K562 (cell line): Measurements from ENCODE around the gene ING4. TPM values are rescaled to one million over a fixed set of nuclear protein-coding genes. Genes with fewer than 3 reads are reported as not detected.

ENCODE experiments used
- EGR1 ChIP-seq: fragments of 450-650 bp; conservative IDR thresholded peaks from 2 replicates; pipeline ENCODE4 v1.6.1; 2017; ENCODE audit warnings: mild to moderate bottlenecking
- MYNN ChIP-seq, 2 experiments: sonication (generic); formaldehyde crosslinking in 1 of 2; IDR thresholded peaks; 2 replicates each; pipeline versions ENCODE4 v1.5.0 to v1.6.1; 2016 to 2020; ENCODE audit warnings: antibody characterized with exemption in 1 of 2, missing genetic modification reagents in 1 of 2
- NR2C2 ChIP-seq, 2 experiments: fragments of 200-800 bp in 1 of 2; sonication (Bioruptor generic) in 1 of 2; sonication (generic) in 1 of 2; formaldehyde crosslinking in 1 of 2; IDR thresholded peaks; 2 replicates each; pipeline versions ENCODE4 v1.6.1 to v1.8.0; 2016 to 2022; ENCODE audit warnings: mild to moderate bottlenecking in 1 of 2, missing compliant biosample characterization in 1 of 2, missing genetic modification characterization in 1 of 2, missing genetic modification reagents in 1 of 2
- PCBP1 ChIP-seq: fragments of 200-400 bp; formaldehyde crosslinking; IDR thresholded peaks from 2 replicates; pipeline ENCODE4 v1.6.1; 2018; ENCODE audit warnings: mild to moderate bottlenecking, low read depth, low read length; ENCODE audit not compliant: poor library complexity, severe bottlenecking
- POLR2G ChIP-seq: fragments of 200-400 bp; formaldehyde crosslinking; IDR thresholded peaks from 2 replicates; pipeline ENCODE4 v1.6.1; 2017; ENCODE audit warnings: low read depth, mild to moderate bottlenecking, antibody characterized with exemption, low read length, moderate library complexity
- POLR3A ChIP-seq: IDR thresholded peaks from 2 replicates; pipeline ENCODE4 v1.6.1; 2011; ENCODE audit warnings: borderline replicate concordance, mild to moderate bottlenecking, moderate library complexity; ENCODE audit not compliant: insufficient read length, insufficient read depth; ENCODE audit errors: extremely low read depth
- VEZF1 ChIP-seq: fragments of 200-800 bp; sonication (Bioruptor generic); IDR thresholded peaks from 2 replicates; pipeline ENCODE4 v1.6.1; 2017; ENCODE audit warnings: missing genetic modification characterization, missing compliant biosample characterization
- ZBTB7A ChIP-seq: IDR thresholded peaks from 2 replicates; pipeline ENCODE4 v1.6.1; 2011; ENCODE audit warnings: low read depth, mild to moderate bottlenecking, low read length, moderate library complexity, borderline replicate concordance; ENCODE audit not compliant: control insufficient read depth
- ZNF124 ChIP-seq: sonication (generic); formaldehyde crosslinking; IDR thresholded peaks from 2 replicates; pipeline ENCODE4 v1.8.1; 2022; ENCODE audit warnings: missing genetic modification reagents
- polyA plus RNA-seq, 8 experiments: library from polyadenylated mRNA; depleted of rRNA in 4 of 8; stranded (reverse) in 5 of 8; unstranded in 3 of 8; fragments of >200 nt; fragmentation: Nextera tagmentation in 2 of 8; fragmentation: Illumina TruSeq in 1 of 8; extraction: Ambion mirVana in 2 of 8; extraction: Trizol in 1 of 8; gene quantifications; 2 replicates each; pipeline versions ENCODE4 v1.2.1 to v1.2.3, GENCODE V29; 2011 to 2014; ENCODE audit warnings: inconsistent platforms in 1 of 8, missing spikeins in 1 of 8
- total RNA-seq, 7 experiments: library from RNA; depleted of rRNA in 6 of 7; stranded (reverse); fragments of >200 nt in 6 of 7; fragmentation: Illumina TruSeq in 2 of 7; extraction: Trizol in 2 of 7; gene quantifications; 2 replicates each; pipeline versions ENCODE4 v1.2.1 to v1.2.3, GENCODE V29; 2011 to 2021; ENCODE audit warnings: low replicate concordance in 1 of 7
- TF ChIP-seq, protein P1 (sequence below): fragments of 450-650 bp; IDR thresholded peaks from 2 replicates; pipeline ENCODE4 v1.6.1; 2018; ENCODE audit not compliant: partially characterized antibody
- TF ChIP-seq, protein P2 (sequence below): IDR thresholded peaks from 3 replicates; pipeline ENCODE4 v1.6.1; 2011; ENCODE audit warnings: borderline replicate concordance, mild to moderate bottlenecking; ENCODE audit not compliant: insufficient read length, insufficient read depth
- TF ChIP-seq, protein P3 (sequence below), 3 experiments: fragments of 200-800 bp in 1 of 3; sonication (Bioruptor generic) in 1 of 3; sonication (generic) in 1 of 3; formaldehyde crosslinking in 1 of 3; IDR thresholded peaks; 2 replicates each; pipeline versions ENCODE4 v1.6.1 to v1.8.0; 2016 to 2022; ENCODE audit warnings: mild to moderate bottlenecking in 2 of 3, missing compliant biosample characterization in 2 of 3, missing genetic modification characterization in 2 of 3, missing genetic modification reagents in 1 of 3

Gene ING4
- total and polyA plus RNA-seq, 9 of the 15 experiments (the other 6 are each of a cell fraction or from before 2014, with no cell fraction given), result 6.6 to 30.2 (median 15.7) TPM

- TF ChIP-seq ZBTB7A (0 out of 2 replicates have a peak, but pooled peaks have one; percentile 25), VEZF1 (CRISPR knock-in tag) (peak; percentile 81), POLR3A (no peak), NR2C2 (CRISPR knock-in tag; IDR thresholded peaks at IDR 0.05) (no peak), NR2C2 (tag; IDR thresholded peaks at IDR 0.05) (peak; percentile 41; the same call in 1 of the 2 replicates), MYNN (IDR thresholded peaks at IDR 0.05) (no peak), MYNN (CRISPR knock-in tag; IDR thresholded peaks at IDR 0.05) (no peak), POLR2G (peak; percentile 73), PCBP1 (peak; percentile 11), EGR1 (peak; percentile 56; the same call in 1 of the 2 replicates), ZNF124 (CRISPR knock-in tag) (no peak)
- TF ChIP-seq, protein P1, sequence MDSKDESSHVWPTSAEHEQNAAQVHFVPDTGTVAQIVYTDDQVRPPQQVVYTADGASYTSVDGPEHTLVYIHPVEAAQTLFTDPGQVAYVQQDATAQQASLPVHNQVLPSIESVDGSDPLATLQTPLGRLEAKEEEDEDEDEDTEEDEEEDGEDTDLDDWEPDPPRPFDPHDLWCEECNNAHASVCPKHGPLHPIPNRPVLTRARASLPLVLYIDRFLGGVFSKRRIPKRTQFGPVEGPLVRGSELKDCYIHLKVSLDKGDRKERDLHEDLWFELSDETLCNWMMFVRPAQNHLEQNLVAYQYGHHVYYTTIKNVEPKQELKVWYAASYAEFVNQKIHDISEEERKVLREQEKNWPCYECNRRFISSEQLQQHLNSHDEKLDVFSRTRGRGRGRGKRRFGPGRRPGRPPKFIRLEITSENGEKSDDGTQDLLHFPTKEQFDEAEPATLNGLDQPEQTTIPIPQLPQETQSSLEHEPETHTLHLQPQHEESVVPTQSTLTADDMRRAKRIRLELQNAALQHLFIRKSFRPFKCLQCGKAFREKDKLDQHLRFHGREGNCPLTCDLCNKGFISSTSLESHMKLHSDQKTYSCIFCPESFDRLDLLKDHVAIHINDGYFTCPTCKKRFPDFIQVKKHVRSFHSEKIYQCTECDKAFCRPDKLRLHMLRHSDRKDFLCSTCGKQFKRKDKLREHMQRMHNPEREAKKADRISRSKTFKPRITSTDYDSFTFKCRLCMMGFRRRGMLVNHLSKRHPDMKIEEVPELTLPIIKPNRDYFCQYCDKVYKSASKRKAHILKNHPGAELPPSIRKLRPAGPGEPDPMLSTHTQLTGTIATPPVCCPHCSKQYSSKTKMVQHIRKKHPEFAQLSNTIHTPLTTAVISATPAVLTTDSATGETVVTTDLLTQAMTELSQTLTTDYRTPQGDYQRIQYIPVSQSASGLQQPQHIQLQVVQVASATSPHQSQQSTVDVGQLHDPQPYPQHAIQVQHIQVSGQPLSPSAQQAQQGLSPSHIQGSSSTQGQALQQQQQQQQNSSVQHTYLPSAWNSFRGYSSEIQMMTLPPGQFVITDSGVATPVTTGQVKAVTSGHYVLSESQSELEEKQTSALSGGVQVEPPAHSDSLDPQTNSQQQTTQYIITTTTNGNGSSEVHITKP, result peak; percentile 20
- TF ChIP-seq, protein P2, sequence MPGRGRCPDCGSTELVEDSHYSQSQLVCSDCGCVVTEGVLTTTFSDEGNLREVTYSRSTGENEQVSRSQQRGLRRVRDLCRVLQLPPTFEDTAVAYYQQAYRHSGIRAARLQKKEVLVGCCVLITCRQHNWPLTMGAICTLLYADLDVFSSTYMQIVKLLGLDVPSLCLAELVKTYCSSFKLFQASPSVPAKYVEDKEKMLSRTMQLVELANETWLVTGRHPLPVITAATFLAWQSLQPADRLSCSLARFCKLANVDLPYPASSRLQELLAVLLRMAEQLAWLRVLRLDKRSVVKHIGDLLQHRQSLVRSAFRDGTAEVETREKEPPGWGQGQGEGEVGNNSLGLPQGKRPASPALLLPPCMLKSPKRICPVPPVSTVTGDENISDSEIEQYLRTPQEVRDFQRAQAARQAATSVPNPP, result no peak
- TF ChIP-seq, protein P3, sequence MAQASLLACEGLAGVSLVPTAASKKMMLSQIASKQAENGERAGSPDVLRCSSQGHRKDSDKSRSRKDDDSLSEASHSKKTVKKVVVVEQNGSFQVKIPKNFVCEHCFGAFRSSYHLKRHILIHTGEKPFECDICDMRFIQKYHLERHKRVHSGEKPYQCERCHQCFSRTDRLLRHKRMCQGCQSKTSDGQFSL (CRISPR knock-in tag; IDR thresholded peaks at IDR 0.05), result no peak
- TF ChIP-seq, protein P3 (tag; IDR thresholded peaks at IDR 0.05), result peak in 1 of 2 experiments; percentile 30; a peak in 1 of 4 replicates
Observed at GRCh38 chr12:6606331-6607131, 56.4 kb downstream of the ING4 start (continued).
